Measurements from ENCODE around the gene CARMIL1. TPM values are rescaled to one million over a fixed set of nuclear protein-coding genes. Genes with fewer than 3 reads are reported as not detected.

CARMIL1 gene
- total RNA-seq, 1 donor from 2014 or later, result 1.4 TPM

DNA sequence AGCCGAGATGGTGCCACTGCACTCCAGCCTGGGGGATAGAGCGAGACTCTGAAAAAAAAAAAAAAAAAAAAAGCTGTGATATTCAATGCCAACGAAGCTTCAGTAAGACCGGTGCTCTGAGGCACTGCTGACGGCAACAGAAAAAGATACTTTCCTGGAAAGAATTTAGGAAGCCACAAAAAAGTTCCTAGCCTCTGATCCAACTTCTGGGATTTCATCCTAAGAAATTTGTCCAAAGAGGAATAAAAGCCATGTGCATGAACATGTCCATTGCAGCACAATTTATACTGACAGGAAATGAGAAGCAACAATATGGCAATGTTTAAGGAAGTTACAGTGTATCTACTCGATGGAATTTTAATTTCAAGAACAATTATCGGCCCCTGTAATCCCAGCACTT lies 24.5 kb upstream of the CARMIL1 start:
- intact Hi-C loops (cut with micrococcal nuclease), result no loop called here
- no peak for DNase-seq
- Mint-ChIP-seq H3K9me3 (no peaks in the 10 kb centered on the region), H3K36me3 (ENCODE audit: low read depth) (no peaks in the 10 kb centered on the region), H3K4me1 (peaks cover 9% of the 10 kb centered on the region), H3K27ac (no peak overlapping the region), H3K27me3 (peaks cover 13% of the 10 kb centered on the region), H3K4me3 (no peak overlapping the region)

DNA sequence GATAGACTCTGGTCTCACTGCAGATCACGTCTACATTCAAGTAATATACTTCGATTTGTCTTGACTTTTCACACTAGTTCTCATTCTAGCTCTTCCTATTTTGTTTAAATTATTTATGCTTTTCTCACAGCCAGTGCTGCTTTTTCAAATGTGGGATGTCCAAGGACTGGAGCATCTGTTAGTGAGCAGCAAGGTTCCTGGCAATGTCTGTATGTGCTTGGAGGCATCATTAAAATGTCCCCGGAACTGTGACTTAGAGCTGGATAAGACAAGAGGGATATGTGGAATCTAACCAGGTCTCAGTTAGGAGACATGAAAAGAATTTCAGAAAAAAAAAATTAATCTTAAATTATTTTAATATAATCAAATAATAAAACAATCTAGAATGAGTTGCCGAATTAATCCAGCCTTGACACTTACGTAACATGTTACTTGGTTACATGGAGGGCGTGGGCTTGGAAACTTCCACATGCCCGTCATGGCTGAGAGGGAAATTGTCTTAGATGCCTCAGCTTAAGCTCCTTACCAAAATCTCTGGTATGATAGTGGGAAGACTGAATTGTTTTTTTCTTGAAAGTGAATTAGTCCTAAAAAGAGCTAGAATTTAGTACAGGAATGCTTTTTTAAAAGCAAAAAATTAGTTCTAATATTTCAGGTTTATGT lies 21.4 kb upstream of the CARMIL1 start:
- no peaks in the 10 kb centered on the region for H3K4me1 Mint-ChIP-seq
- intact Hi-C loops (cut with micrococcal nuclease), result no loop called here
- peak; percentile 22 for DNase-seq
- no peak overlapping the region for H3K4me3 Mint-ChIP-seq
- no peaks in the 10 kb centered on the region for H3K9me3 Mint-ChIP-seq
- H3K27me3 Mint-ChIP-seq, result peaks cover 13% of the 10 kb centered on the region
- H3K36me3 Mint-ChIP-seq (ENCODE audit: low read depth), result no peaks in the 10 kb centered on the region
- H3K27ac Mint-ChIP-seq, result no peak overlapping the region

GRCh38 chr6:25259756-25260155 lies 19.4 kb upstream of the CARMIL1 start:
- H3K4me3 Mint-ChIP-seq, result no peak overlapping the region
- H3K27me3 Mint-ChIP-seq, result peaks cover 16% of the 10 kb centered on the region
- H3K36me3 Mint-ChIP-seq (ENCODE audit: low read depth), result no peaks in the 10 kb centered on the region
- H3K27ac Mint-ChIP-seq, result no peak overlapping the region
- H3K4me1 Mint-ChIP-seq, result no peaks in the 10 kb centered on the region
- peak; percentile 16 for DNase-seq
- intact Hi-C loops (cut with micrococcal nuclease), result no loop called here
- H3K9me3 Mint-ChIP-seq, result no peaks in the 10 kb centered on the region

DNA sequence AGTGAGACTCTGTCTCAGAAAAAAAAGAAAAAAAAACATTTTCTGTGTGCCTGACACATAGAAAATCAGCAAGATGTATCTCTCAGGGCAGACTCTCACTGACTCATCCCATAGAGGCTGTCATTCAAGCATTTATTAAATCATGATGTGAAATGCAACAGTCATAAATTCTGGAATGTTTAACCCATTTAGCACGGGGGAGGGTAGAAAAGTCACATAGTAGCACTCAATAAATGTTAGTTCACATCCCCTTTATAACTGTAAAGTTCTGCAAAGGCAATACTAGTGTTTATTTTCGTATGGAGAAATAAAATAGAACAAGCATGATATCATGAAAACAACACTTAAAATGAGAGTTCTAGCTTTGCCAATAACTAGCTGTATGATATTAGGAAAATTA lies 15.5 kb upstream of the CARMIL1 start:
- Mint-ChIP-seq H3K36me3 (ENCODE audit: low read depth) (no peaks in the 10 kb centered on the region), H3K27ac (no peak overlapping the region), H3K9me3 (no peaks in the 10 kb centered on the region), H3K4me1 (no peaks in the 10 kb centered on the region), H3K4me3 (no peak overlapping the region), H3K27me3 (peaks cover 22% of the 10 kb centered on the region)
- DNase-seq, result no peak
- intact Hi-C loops (cut with micrococcal nuclease), result no loop called here

DNA sequence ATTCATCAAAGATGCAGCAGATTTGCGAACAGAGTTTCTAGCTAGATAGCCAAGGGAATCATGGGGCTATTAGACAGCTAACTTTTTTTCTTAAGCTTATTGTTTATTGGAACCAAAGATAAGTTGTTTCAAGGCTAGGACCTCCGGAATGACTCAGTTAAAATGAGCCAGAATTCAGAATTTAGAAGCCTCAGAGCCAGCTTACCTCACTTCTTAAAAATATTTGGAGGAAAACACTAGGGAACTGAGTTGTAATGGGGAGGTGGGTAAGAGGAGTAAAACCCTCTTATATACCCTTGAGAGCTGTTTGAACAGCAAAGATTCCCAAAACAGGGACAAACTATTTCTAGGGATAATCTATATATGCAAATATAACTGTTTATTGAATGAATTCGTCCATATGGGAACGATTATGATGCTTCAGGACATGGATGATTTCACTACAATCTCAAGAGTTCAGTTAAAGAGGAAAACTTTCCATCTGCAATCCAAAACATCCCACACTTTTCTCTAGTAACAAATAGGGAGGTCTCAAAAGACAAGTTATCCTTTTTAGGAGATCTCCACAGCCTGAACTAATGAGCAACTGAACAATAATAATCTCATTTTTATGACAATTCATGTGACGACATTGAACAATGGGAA lies 12.6 kb upstream of the CARMIL1 start:
- intact Hi-C loops (cut with micrococcal nuclease), result loop anchor here (2.0 to 5.0 kb wide), 2 partner anchors 44 to 290 kb away; no protein-coding TSS in a partner anchor

GRCh38 chr6:25267662-25268061 lies 11.5 kb upstream of the CARMIL1 start:
- intact Hi-C loops (cut with micrococcal nuclease), result loop anchor here (2.0 to 5.0 kb wide), 2 partner anchors 45 to 289 kb away; no protein-coding TSS in a partner anchor
- Mint-ChIP-seq H3K9me3 (no peaks in the 10 kb centered on the region), H3K36me3 (ENCODE audit: low read depth) (no peaks in the 10 kb centered on the region), H3K4me3 (no peak overlapping the region), H3K27me3 (peaks cover 41% of the 10 kb centered on the region), H3K27ac (no peak overlapping the region), H3K4me1 (no peaks in the 10 kb centered on the region)
- DNase-seq, result no peak

More for the DNA sequence above, 12.6 kb upstream of the CARMIL1 start:
- no peak overlapping the region for H3K27ac Mint-ChIP-seq
- peaks cover 34% of the 10 kb centered on the region for H3K27me3 Mint-ChIP-seq
- DNase-seq, result no peak
- H3K9me3 Mint-ChIP-seq, result no peaks in the 10 kb centered on the region
- H3K4me1 Mint-ChIP-seq, result no peaks in the 10 kb centered on the region
- no peaks in the 10 kb centered on the region for H3K36me3 Mint-ChIP-seq (ENCODE audit: low read depth)
- H3K4me3 Mint-ChIP-seq, result no peak overlapping the region

DNA sequence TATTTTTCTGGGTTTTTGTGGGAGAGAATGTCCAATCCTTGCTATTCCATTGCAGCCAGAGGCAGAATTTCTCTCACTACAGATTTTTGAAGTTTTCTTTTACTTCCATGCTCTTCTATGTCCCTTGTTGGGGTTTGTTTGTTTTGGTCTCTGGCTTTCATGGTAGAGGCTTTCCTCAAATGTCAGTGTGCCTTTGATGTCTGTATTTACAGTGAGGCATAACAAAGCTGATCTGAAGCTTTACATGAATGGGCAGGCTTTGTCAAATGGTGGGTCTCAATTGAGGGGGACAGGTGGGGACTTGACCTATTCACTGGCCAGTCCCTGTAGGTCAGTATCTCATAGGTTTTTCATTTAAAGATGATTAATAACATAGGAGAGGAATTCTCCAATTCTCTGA lies 8.6 kb upstream of the CARMIL1 start:
- Mint-ChIP-seq H3K27ac (no peak overlapping the region), H3K9me3 (no peaks in the 10 kb centered on the region), H3K36me3 (ENCODE audit: low read depth) (no peaks in the 10 kb centered on the region), H3K4me3 (no peak overlapping the region), H3K27me3 (peaks cover 51% of the 10 kb centered on the region), H3K4me1 (no peaks in the 10 kb centered on the region)
- DNase-seq, result no peak
- intact Hi-C loops (cut with micrococcal nuclease), result no loop called here

- intact Hi-C loops (cut with micrococcal nuclease), result no loop called here
- Mint-ChIP-seq H3K27me3 (peaks cover 40% of the 10 kb centered on the region), H3K4me3 (no peak overlapping the region), H3K27ac (no peak overlapping the region), H3K4me1 (peaks cover 19% of the 10 kb centered on the region), H3K9me3 (no peaks in the 10 kb centered on the region), H3K36me3 (ENCODE audit: low read depth) (no peaks in the 10 kb centered on the region)
- DNase-seq, result no peak
Observed at GRCh38 chr6:25275436-25275835, 3.7 kb upstream of the CARMIL1 start.

DNA sequence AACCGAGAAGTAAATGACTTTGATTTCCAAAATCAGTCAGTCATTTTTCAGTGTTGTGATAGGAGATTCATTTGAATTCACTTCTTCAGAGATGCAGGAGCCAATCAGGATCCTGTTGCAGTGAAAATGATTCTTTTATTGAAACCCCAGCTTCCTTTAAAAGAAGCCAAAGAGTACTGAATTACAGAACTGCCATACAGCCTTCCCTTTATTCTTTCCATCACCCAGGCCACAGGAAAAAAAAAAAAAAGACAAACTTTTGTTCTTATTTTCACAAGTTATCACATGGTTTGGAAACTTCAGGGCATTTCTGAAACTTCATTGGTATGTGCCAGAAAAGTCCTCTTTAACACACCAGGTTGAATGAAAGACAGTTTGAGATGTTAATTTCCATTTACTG lies 1.8 kb upstream of the CARMIL1 start:
- H3K36me3 Mint-ChIP-seq (ENCODE audit: low read depth), result no peaks in the 10 kb centered on the region
- peaks cover 35% of the 10 kb centered on the region for H3K27me3 Mint-ChIP-seq
- peaks cover 20% of the 10 kb centered on the region for H3K4me1 Mint-ChIP-seq
- no peaks in the 10 kb centered on the region for H3K9me3 Mint-ChIP-seq
- no peak overlapping the region for H3K27ac Mint-ChIP-seq
- intact Hi-C loops (cut with micrococcal nuclease), result no loop called here
- H3K4me3 Mint-ChIP-seq, result no peak overlapping the region
- DNase-seq, result no peak

- Mint-ChIP-seq H3K4me1 (peaks cover 20% of the 10 kb centered on the region), H3K27ac (no peak overlapping the region), H3K36me3 (ENCODE audit: low read depth) (no peaks in the 10 kb centered on the region), H3K27me3 (peaks cover 33% of the 10 kb centered on the region), H3K4me3 (peak overlapping the region; percentile 56), H3K9me3 (no peaks in the 10 kb centered on the region)
- intact Hi-C loops (cut with micrococcal nuclease), result loop anchor here (2.0 kb wide), 1 partner anchor 89 kb away; no protein-coding TSS in a partner anchor
- DNase-seq, result no peak
Observed at GRCh38 chr6:25277857-25278256, 1.3 kb upstream of the CARMIL1 start.

DNA sequence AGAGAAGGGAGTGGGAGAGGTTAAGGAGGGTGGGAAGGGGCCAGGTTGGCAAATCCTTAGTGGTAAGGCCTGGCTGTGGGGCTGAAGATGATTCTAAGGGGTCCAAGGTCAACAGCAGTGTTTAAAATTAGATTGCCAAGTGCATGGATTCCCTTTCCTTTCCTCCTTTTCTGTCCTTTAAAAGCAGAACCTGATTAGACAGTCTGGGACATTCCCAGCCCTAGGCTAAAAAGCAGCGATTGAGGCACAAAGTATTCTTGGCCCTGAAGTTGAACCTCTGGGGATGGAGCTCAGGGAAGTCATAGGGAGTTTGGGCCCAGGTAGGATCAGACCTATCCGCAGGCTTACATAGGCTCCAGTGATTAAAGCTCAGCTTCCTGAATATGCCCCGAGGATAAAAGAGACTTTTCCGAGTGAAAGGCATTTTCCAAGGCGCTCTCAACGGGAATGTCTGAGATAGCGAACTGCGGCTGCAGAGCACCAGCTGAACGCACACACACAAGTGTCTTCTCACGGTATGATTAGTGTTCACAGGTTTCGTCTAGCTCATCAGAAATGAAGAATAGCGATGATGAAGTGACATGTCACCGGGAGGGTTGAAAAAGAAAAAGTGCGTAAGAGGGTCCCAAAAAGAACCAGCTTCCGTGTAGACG lies 787 bp upstream of the CARMIL1 start:
- intact Hi-C loops (cut with micrococcal nuclease), result loop anchor here (2.0 kb wide), 1 partner anchor 88 kb away; no protein-coding TSS in a partner anchor
- Mint-ChIP-seq H3K4me3 (peak overlapping the region; percentile 86), H3K36me3 (ENCODE audit: low read depth) (no peaks in the 10 kb centered on the region), H3K9me3 (no peaks in the 10 kb centered on the region), H3K27me3 (peaks cover 28% of the 10 kb centered on the region), H3K27ac (peak overlapping the region; percentile 75), H3K4me1 (peaks cover 20% of the 10 kb centered on the region)
- no peak for DNase-seq

DNA sequence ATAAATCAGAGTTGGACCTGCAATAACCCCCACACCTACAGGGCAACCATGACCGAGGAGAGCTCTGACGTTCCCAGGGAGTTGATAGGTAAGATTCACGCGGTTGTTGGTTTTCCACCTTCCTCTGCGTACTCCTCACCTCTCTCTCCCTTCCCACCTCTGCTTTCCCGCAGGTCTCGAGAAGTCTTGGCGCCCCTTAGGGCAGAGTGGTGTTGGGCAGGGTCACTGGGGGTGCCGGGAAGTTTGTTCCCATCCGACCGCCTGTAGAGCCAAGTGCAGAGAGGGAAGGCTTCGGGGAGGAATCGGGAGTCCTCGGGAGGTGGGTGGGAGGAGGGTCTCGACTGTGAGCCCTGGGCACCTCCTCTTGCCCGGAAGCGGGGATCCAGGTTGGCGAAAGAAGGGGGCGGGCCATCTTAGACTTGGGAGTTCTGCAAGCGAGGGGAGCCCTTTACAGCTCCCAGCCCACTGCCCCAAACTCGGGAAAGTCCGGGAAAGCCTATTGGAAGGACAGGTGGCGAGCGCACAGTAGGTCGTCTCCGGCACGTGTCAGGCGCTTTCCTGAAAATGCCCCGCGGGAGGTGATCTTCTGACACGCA lies 672 bp downstream of the CARMIL1 start:
- Mint-ChIP-seq H3K9me3 (no peaks in the 10 kb centered on the region), H3K4me1 (peaks cover 20% of the 10 kb centered on the region), H3K27ac (peak overlapping the region; percentile 44), H3K27me3 (peaks cover 20% of the 10 kb centered on the region), H3K36me3 (ENCODE audit: low read depth) (no peaks in the 10 kb centered on the region), H3K4me3 (peak overlapping the region; percentile 86)
- intact Hi-C loops (cut with micrococcal nuclease), result loop anchor here (1.0 to 2.0 kb wide), 2 partner anchors 87 to 210 kb away; no protein-coding TSS in a partner anchor
- DNase-seq, result peak; percentile 68

DNA sequence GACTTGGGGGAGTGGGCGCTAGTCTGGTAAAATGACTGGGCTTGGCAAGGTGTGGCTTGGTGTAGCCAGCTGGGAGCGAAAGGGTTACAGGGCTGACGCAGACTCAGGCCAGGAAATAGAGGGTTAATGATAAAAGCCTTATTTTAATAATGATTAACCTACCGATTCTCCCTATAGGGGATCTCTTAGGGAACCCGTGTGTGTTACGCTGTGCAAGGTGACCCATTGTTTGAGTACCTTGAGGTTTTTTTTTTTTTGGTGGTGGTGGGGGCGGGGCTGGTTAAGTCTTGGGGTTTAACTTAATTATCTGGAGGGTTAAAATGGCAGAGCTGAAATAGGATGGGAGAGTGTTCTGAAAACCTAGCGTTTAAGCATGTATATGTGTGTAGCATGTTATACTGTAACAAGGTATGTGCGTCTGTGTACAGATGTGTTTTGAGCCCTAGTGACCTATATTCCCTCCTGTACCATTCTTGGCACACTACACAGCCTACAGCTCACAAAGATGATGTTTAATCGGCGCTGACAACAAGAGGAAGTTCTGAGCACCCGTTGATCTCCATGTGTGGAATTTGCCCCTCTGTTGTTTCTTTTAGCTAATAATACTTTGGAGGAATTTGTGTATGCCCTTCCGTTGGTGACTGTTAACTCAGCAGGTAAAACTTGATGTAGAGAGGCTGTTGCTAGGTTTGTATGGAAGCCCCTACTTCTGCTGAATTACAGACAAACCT lies 1.3 kb downstream of the CARMIL1 start:
- H3K4me3 Mint-ChIP-seq, result peak overlapping the region; percentile 86
- DNase-seq, result no peak
- peaks cover 20% of the 10 kb centered on the region for H3K27me3 Mint-ChIP-seq
- peak overlapping the region; percentile 40 for H3K27ac Mint-ChIP-seq
- no peaks in the 10 kb centered on the region for H3K9me3 Mint-ChIP-seq
- intact Hi-C loops (cut with micrococcal nuclease), result no loop called here
- H3K36me3 Mint-ChIP-seq (ENCODE audit: low read depth), result no peaks in the 10 kb centered on the region
- peaks cover 20% of the 10 kb centered on the region for H3K4me1 Mint-ChIP-seq

Measured in activated CD4-positive, alpha-beta T cell treated with anti-CD3 and anti-CD28 coated beads, Interleukin-2, amount 10 ng/mL, durations not matched to agents 24 days and 14 days (primary cell).